ENCODE results near the gene TXNL1.

- TF ChIP-seq MXI1 (IDR thresholded peaks at IDR 0.05; ENCODE audit: low read depth, low read length) (no peak), CTCF (IDR thresholded peaks at IDR 0.05) (no peak), TAF1 (IDR thresholded peaks at IDR 0.05; ENCODE audit: borderline replicate concordance, low read depth, low read length) (no peak), USF2 (IDR thresholded peaks at IDR 0.05; ENCODE audit: borderline replicate concordance, low read depth, low read length) (no peak), POLR2AphosphoS5 (IDR thresholded peaks at IDR 0.05; ENCODE audit: low read depth, low read length) (no peak), TCF12 (IDR thresholded peaks at IDR 0.05) (no peak), ELF1 (IDR thresholded peaks at IDR 0.05) (no peak), RFX5 (IDR thresholded peaks at IDR 0.05; ENCODE audit: low read length) (no peak), EZH2phosphoT487 (IDR thresholded peaks at IDR 0.05; ENCODE audit: borderline replicate concordance, low read depth) (no peak), JUND (IDR thresholded peaks at IDR 0.05) (no peak), YY1 (IDR thresholded peaks at IDR 0.05; ENCODE audit: low read depth) (no peak)
Measured at GRCh38 chr18:56643381-56643780, 5.0 kb upstream of the TXNL1 start.

All from SK-N-SH (cell line).